GM21360 (cell line): ENCODE results near the gene KNL1.
"Not testable (repeated sequence)": the region's sequence is repeated elsewhere in the genome, so short reads cannot be mapped to it uniquely, and the experiment has no call there.

ENCODE experiments used
- ATAC-seq: cut with Tn5 transposase; IDR thresholded peaks from one replicate; pipeline ENCODE4 v1.9.1; 2021; ENCODE audit warnings: mild to moderate bottlenecking, moderate library complexity; ENCODE audit not compliant: unreplicated experiment

KNL1 gene, protein sequence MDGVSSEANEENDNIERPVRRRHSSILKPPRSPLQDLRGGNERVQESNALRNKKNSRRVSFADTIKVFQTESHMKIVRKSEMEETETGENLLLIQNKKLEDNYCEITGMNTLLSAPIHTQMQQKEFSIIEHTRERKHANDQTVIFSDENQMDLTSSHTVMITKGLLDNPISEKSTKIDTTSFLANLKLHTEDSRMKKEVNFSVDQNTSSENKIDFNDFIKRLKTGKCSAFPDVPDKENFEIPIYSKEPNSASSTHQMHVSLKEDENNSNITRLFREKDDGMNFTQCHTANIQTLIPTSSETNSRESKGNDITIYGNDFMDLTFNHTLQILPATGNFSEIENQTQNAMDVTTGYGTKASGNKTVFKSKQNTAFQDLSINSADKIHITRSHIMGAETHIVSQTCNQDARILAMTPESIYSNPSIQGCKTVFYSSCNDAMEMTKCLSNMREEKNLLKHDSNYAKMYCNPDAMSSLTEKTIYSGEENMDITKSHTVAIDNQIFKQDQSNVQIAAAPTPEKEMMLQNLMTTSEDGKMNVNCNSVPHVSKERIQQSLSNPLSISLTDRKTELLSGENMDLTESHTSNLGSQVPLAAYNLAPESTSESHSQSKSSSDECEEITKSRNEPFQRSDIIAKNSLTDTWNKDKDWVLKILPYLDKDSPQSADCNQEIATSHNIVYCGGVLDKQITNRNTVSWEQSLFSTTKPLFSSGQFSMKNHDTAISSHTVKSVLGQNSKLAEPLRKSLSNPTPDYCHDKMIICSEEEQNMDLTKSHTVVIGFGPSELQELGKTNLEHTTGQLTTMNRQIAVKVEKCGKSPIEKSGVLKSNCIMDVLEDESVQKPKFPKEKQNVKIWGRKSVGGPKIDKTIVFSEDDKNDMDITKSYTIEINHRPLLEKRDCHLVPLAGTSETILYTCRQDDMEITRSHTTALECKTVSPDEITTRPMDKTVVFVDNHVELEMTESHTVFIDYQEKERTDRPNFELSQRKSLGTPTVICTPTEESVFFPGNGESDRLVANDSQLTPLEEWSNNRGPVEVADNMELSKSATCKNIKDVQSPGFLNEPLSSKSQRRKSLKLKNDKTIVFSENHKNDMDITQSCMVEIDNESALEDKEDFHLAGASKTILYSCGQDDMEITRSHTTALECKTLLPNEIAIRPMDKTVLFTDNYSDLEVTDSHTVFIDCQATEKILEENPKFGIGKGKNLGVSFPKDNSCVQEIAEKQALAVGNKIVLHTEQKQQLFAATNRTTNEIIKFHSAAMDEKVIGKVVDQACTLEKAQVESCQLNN (N-terminal part only)

GRCh38 chr15:40593588-40594428 is at the start of gene KNL1:
KNL1 (plus strand) TSS chr15:40594249; CDS start chr15:40602932, 8,683 bp downstream.
- ATAC-seq: peak; percentile 51

DNA sequence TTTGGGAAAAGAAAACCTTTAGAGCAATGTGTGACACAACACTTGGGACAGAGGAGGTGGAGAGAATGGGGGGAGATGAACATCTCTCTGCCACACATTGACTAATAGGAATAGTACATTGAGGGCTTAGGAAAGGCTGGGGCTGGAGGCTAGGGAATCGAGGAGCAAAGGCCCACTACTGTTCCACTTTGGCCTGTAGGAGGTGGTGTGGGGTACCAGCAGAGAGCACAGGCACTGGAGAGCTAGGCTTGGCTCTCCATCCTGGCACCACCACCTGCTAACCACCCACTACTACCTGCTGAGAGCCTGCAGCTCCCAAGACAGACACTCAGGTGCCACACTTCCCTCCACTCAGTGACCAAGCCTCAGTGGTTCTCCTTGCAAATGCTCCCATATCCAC is 48.6 kb upstream of the KNL1 start:
- no peak for ATAC-seq

DNA sequence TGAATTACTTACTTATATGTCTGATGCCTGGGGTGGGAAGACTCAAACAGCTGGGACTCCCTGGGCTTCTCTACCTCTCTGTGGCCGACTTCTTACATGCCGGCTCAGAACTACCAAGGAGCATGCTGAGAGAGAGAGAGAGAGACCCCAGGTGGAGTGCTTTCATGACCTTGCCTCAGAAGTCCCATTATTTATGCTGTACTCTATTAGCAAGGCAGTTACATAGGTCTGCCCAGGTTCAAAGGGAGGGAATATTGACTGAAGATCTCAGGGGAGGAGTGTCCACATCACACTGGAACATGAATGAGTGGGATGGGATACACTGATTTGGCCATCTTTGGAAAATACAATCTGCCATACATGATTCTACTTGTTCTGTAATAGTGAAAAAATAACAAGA is 45.4 kb upstream of the KNL1 start:
- no peak for ATAC-seq

DNA sequence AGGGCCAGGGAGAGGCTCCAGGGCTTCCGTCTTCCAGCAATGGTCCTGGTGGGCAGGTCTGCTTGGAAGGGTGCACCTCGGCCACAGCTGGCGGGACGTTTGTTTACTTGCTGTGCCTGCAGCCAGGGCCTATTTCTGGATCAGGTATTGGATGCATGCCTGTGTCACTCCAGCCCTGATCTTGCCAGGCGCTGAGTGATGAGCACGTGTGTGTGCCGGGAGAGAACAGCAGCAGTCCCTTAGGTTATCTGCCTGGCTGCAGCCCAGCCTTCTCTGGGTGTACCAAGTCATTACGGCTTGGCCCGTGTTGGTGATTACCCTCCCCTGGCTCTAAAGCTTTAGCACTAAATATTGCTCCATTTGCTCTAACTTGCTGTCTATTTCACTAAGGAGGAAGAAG is 44.2 kb upstream of the KNL1 start:
- no peak for ATAC-seq

GRCh38 chr15:40550341-40551037 is 43.6 kb upstream of the KNL1 start:
- peak; percentile 58 for ATAC-seq

DNA sequence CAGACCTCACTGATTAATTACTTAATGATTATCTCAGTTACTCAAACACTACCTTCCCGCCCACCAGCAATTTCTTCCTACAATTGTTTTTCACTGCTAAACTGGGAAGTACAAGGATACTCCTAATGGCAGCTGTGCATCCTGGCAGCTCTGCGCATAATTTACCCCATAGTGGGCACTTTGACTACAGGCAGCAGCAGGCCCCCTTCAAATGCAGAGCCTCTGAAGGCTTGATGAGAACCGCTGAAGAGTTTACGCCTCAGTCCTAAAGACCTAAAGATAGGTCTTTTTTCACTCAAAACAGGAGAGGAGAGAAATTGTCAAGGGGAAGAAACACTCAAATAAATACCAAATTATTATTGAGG is 39.9 kb upstream of the KNL1 start:
- no peak for ATAC-seq

GRCh38 chr15:40555876-40556275 is 38.2 kb upstream of the KNL1 start:
- no peak for ATAC-seq

GRCh38 chr15:40558952-40559742 is 34.9 kb upstream of the KNL1 start:
- no peak for ATAC-seq

DNA sequence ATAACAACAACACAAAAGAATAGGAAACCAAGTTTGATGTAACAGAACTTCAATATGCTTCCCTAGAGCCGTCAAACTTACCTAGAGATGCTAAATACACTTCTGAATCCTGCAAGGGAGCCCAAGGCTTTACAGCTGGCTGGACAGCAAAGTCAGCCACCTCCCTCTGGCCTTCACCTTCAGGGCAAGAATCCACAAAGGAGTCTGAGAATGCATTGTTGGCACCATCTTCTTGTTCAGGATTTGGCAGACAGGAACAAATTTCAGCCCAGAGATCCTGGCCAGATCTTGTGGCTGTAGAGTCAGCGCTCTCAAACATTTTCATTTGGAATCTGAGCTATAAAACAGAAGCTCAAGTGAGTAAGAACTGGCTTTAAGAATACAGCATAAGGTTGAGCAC is 31.4 kb upstream of the KNL1 start:
- ATAC-seq: no peak

- ATAC-seq: no peak
These were observed 30.6 kb upstream of the KNL1 start for GRCh38 chr15:40563426-40563825.

- ATAC-seq: peak; percentile 90
These were observed 29.3 kb upstream of the KNL1 start, which contains the start of gene CCDC32 for GRCh38 chr15:40564591-40565332. CCDC32 (minus strand) TSS chr15:40565042; CDS start chr15:40563015, 2,027 bp downstream.

GRCh38 chr15:40565333-40566238 is 28.5 kb upstream of the KNL1 start:
- no peak for ATAC-seq

- ATAC-seq: no peak
These were observed 26.9 kb upstream of the KNL1 start for GRCh38 chr15:40567111-40567510.

- ATAC-seq: peak; percentile 50
These were observed 24.7 kb upstream of the KNL1 start, which contains the start of gene RPUSD2 for GRCh38 chr15:40569129-40569953. RPUSD2 (plus strand) TSS chr15:40569299; CDS start chr15:40569338, 39 bp downstream.

GRCh38 chr15:40575113-40575512 is 18.9 kb upstream of the KNL1 start:
- no peak for ATAC-seq

- ATAC-seq: not testable (repeated sequence)
These were observed 17.1 kb upstream of the KNL1 start for GRCh38 chr15:40576914-40577313.
